GM12892 (cell line): ENCODE results near the gene FBXW8.

Experiments used
- POLR2A ChIP-seq: IDR thresholded peaks from 2 replicates; pipeline ENCODE4 v1.6.1; 2011; ENCODE audit warnings: low read depth, low read length, control low read depth
- POLR2AphosphoS5 ChIP-seq: IDR thresholded peaks from 2 replicates; pipeline ENCODE4 v1.6.1; 2011; ENCODE audit warnings: low read depth, low read length, control low read depth

- no peak for TF ChIP-seq POLR2A
- TF ChIP-seq POLR2AphosphoS5 = no peak
Measured at GRCh38 chr12:117006333-117006732, 95.6 kb downstream of the FBXW8 start.
